Heart right ventricle (tissue), 16 donors: ENCODE results near the gene FANCG. TPM values are rescaled to one million over a fixed set of nuclear protein-coding genes. Genes with fewer than 3 reads are reported as not detected.

Source experiments
- ATAC-seq, 8 donors: fragments of 200-7000 bp; cut with Tn5 transposase; one replicate each; pipeline ENCODE4 v1.9.1; 2020; ENCODE audit warnings: mild to moderate bottlenecking in 8 of 8, moderate library complexity in 8 of 8, moderate number of reproducible peaks in 1 of 8
- DNase-seq, 2 donors: peaks; one replicate each; pipeline ENCODE4 v3.0.0-alpha.2; 2020
- H3K27ac ChIP-seq, 10 donors: fragments of 200-600 bp; sonication (generic) in 2 of 10; one replicate each; pipeline versions ENCODE4 v1.5.0 to v1.8.0; 2020 to 2022; ENCODE audit warnings: mild to moderate bottlenecking in 3 of 10
- H3K27me3 ChIP-seq, 7 donors: fragments of 200-600 bp; one replicate each; pipeline ENCODE4 v1.8.0; 2021 to 2022; ENCODE audit warnings: mild to moderate bottlenecking in 2 of 7
- H3K36me3 ChIP-seq, 9 donors: fragments of 200-600 bp; sonication (generic) in 1 of 9; one replicate each; pipeline versions ENCODE4 v1.5.0 to v1.8.0; 2020 to 2022; ENCODE audit warnings: mild to moderate bottlenecking in 2 of 9
- H3K4me1 ChIP-seq, 9 donors: fragments of 200-600 bp; sonication (generic) in 1 of 9; one replicate each; pipeline versions ENCODE4 v1.5.0 to v1.8.0; 2020 to 2022; ENCODE audit warnings: mild to moderate bottlenecking in 4 of 9
- H3K4me3 ChIP-seq, 10 donors: fragments of 200-600 bp; sonication (generic) in 2 of 10; one replicate each; pipeline versions ENCODE4 v1.5.0 to v1.8.0; 2020 to 2022; ENCODE audit warnings: mild to moderate bottlenecking in 7 of 10, moderate library complexity in 2 of 10
- H3K9me3 ChIP-seq, 11 donors: fragments of 200-600 bp in 10 of 11; sonication (generic) in 2 of 11; one replicate each; pipeline versions ENCODE4 v1.5.0 to v1.8.0; 2013 to 2022; ENCODE audit warnings: mild to moderate bottlenecking in 2 of 11, control low read depth in 1 of 11, moderate library complexity in 1 of 11
- CTCF ChIP-seq, 9 donors: fragments of 200-600 bp; sonication (generic) in 2 of 9; IDR thresholded peaks; one replicate each; pipeline versions ENCODE4 v1.5.0 to v1.8.0; 2021 to 2022; ENCODE audit warnings: antibody characterized with exemption in 9 of 9, mild to moderate bottlenecking in 5 of 9, moderate library complexity in 1 of 9
- WGBS, 2 donors: extraction: QIAGEN DNeasy Blood & Tissue Kit; methylation state at CpG; one replicate each; pipeline ENCODE4 v1.1.7; 2013; ENCODE audit warnings: inconsistent platforms in 1 of 2; 5-methylcytosine and 5-hydroxymethylcytosine counted together
- intact Hi-C, 10 donors: fragments of 100-400 bp; cut with DNase I; formaldehyde crosslinking; loops; one replicate each; pipeline versions ENCODE4 v1.11.1 to v1.14.2; 2022
- polyA plus RNA-seq, 2 donors: library from polyadenylated mRNA; stranded (reverse); fragments of 200-250 nt; gene quantifications; one replicate each; pipeline ENCODE4 v1.2.3, GENCODE V29; 2013
- total RNA-seq, 10 donors: library from RNA; stranded (reverse); fragmentation: NEBNext Ultra II Directional in 3 of 10; extraction: Animal tissue kit (Norgen Biotek cat#: 25700) in 3 of 10; gene quantifications; one replicate each; pipeline versions ENCODE4 v1.2.1 to v1.2.4, GENCODE V29; 2021 to 2023
- donor health status: Arrhythmogenic right ventricular cardiomyopathy.
- donor health status: ischemic (EF 13 %, LVEDD 7.1; RV severe dilation, severe dysfunction).
- donor health status: healthy with polysubstance abuse.
- donor health status: DM: no; HTN: yes; CAD: no.
- donor health status: DM: no; HTN: no; CAD: no.
- donor health status: ischemic (EF 25% LVEDD 6.9; RV normal size, moderate dysfunction).
- donor health status: ischemic (EF 25% LVEDD 5.7; RV mildly dilated, moderate dysfunction).
- donor health status: healthy.
- donor health status: DM: yes; HTN: yes; CAD: no.
- donor health status: Ischemic cardiomyopathy.
- donor health status: ischemic (EF 35%, LVEDD 5.7; RV mildly dilated, moderate dysfunction).
- donor health status: nonischemic (EF 11% LVEDD 7.7; RV severe dilation, severe dysfunction).
- donor health status: DM: yes; HTN: yes; CAD: no.
- donor health status: PGD.
- donor health status: ischemic (EF 29% LVEDD 5.4; RV normal size, mild dysfunction).
- donor health status: nonischemic (EF 23%, LVEDD 6.1; RV moderate dilation, normal function).

FANCG gene
- total and polyA plus RNA-seq, 12 donors, result 2.6 to 9.8 (median 4.5) TPM

GRCh38 chr9:35102769-35103659 lies 23.3 kb upstream of the FANCG start, which contains the start of gene STOML2:
STOML2 (minus strand) TSS chr9:35103131; CDS start chr9:35103094, 37 bp downstream.
- TF ChIP-seq CTCF (IDR thresholded peaks at IDR 0.05), result no peak
- Histone ChIP-seq H3K4me3 (peak within 1 kb of the TSS; percentile 40 to 81 (median 68)), H3K9me3 (no peaks in the 10 kb centered on the region), H3K27me3 (no peaks in the 10 kb centered on the region), H3K4me1 (peaks cover 3 to 27% (median 20%) of the 10 kb centered on the region in 9 donors), H3K36me3 (peaks cover 0 to 69% (median 51%) of the 10 kb centered on the region in 9 donors), H3K27ac (peak within 1 kb of the TSS; percentile 3 to 91 (median 88))
- ATAC-seq (peak; percentile 89 to 98 (median 97)), DNase-seq (peak; percentile 92 to 96)
- WGBS, 2 donors, result 1% methylated on average over 57 of the region's 57 CpGs
- intact Hi-C loops, result loop anchor here in 1 of 10 donors (10.0 kb wide), 1 partner anchor 108 kb away; no protein-coding TSS in a partner anchor

- DNase-seq (no peak), ATAC-seq (peak in 6 of 8 donors; percentile 2 to 49 (median 30))
- Histone ChIP-seq H3K4me1 (peaks cover 3 to 27% (median 20%) of the 10 kb centered on the region in 9 donors), H3K4me3 (peak overlapping the region; percentile 40 to 81 (median 68)), H3K36me3 (peaks cover 0 to 63% (median 46%) of the 10 kb centered on the region in 9 donors), H3K27ac (peak overlapping the region in 9 of 10 donors; percentile 80 to 91 (median 88)), H3K9me3 (no peaks in the 10 kb centered on the region), H3K27me3 (no peaks in the 10 kb centered on the region)
- intact Hi-C loops, result loop anchor here in 1 of 10 donors (10.0 kb wide), 1 partner anchor 108 kb away; no protein-coding TSS in a partner anchor
- WGBS, 2 donors, result 3% methylated on average over 10 of the region's 10 CpGs
- TF ChIP-seq CTCF (IDR thresholded peaks at IDR 0.05), result no peak
Measured at GRCh38 chr9:35102465-35102768, 22.7 kb upstream of the FANCG start.

- Histone ChIP-seq H3K4me3 (no peak overlapping the region), H3K27ac (no peak overlapping the region), H3K27me3 (no peaks in the 10 kb centered on the region), H3K9me3 (no peaks in the 10 kb centered on the region), H3K4me1 (peaks cover 3 to 30% (median 20%) of the 10 kb centered on the region in 9 donors), H3K36me3 (peaks cover 0 to 50% (median 30%) of the 10 kb centered on the region in 9 donors)
- intact Hi-C loops, result loop anchor here (2.0 to 10.0 kb wide), 6 partner anchors 25 to 203 kb away; partner anchors contain the start of genes DNAJB5 (in 1 of the 10) and VCP (in 1 of the 10)
- ATAC-seq, result no peak
- WGBS, 2 donors, result 90 to 96% methylated on average over 3 of the region's 3 CpGs
- no peak for DNase-seq
- no peak for TF ChIP-seq CTCF (IDR thresholded peaks at IDR 0.05)
Measured at GRCh38 chr9:35097573-35097972, 17.8 kb upstream of the FANCG start.

- Histone ChIP-seq H3K9me3 (no peaks in the 10 kb centered on the region), H3K36me3 (peaks cover 0 to 58% (median 35%) of the 10 kb centered on the region in 9 donors), H3K27me3 (no peaks in the 10 kb centered on the region), H3K4me3 (peak within 1 kb of the TSS; percentile 36 to 98 (median 84)), H3K27ac (peak within 1 kb of the TSS; percentile 70 to 99 (median 96)), H3K4me1 (peaks cover 0 to 18% (median 8%) of the 10 kb centered on the region in 9 donors)
- intact Hi-C loops, result loop anchor here (2.0 to 10.0 kb wide), 6 partner anchors 23 to 201 kb away; partner anchors contain the start of genes DNAJB5 (in 1 of the 10) and VCP (in 1 of the 10)
- 0% methylated on average over 53 of the region's 53 CpGs for WGBS, 2 donors
- ATAC-seq (peak; percentile 91 to 98 (median 96)), DNase-seq (peak; percentile 85 to 89)
- TF ChIP-seq CTCF (IDR thresholded peaks at IDR 0.05), result peak; percentile 63 to 81 (median 73)
Measured at GRCh38 chr9:35096035-35096849, 16.5 kb upstream of the FANCG start, which contains the start of gene PIGO. PIGO (minus strand) TSS chr9:35096591; CDS start chr9:35095565, 1,026 bp downstream.
